Measurements from ENCODE around the gene HPSE2. TPM values are rescaled to one million over a fixed set of nuclear protein-coding genes. Genes with fewer than 3 reads are reported as not detected.

Gene HPSE2
- total RNA-seq, 4 donors from 2014 or later = 32.3 to 70.0 (median 43.6) TPM

- no peak for DNase-seq (ENCODE audit: extremely low spot score)
- 77% methylated on average over 1 of the region's 1 CpG for WGBS
- Histone ChIP-seq H3K4me3 (no peak overlapping the region), H3K27me3 (no peaks in the 10 kb centered on the region), H3K36me3 (no peaks in the 10 kb centered on the region), H3K9me3 (no peaks in the 10 kb centered on the region), H3K4me1 (no peaks in the 10 kb centered on the region), H3K27ac (replicated peaks in 1 of 4) (no peak overlapping the region)
- intact Hi-C loops (cut with DNase I) = no loop called here
- TF ChIP-seq CTCF (IDR thresholded peaks at IDR 0.05) (no peak), EP300 (IDR thresholded peaks at IDR 0.05) (no peak), POLR2AphosphoS5 (IDR thresholded peaks at IDR 0.05) (no peak), POLR2A (IDR thresholded peaks at IDR 0.05; ENCODE audit: low read depth) (no peak)
Observed at GRCh38 chr10:98852686-98853085, 383.0 kb downstream of the HPSE2 start.

GRCh38 chr10:98848361-98848760 is 387.3 kb downstream of the HPSE2 start:
- DNase-seq (ENCODE audit: extremely low spot score) = no peak
- intact Hi-C loops (cut with DNase I) = no loop called here
- TF ChIP-seq POLR2A (IDR thresholded peaks at IDR 0.05; ENCODE audit: low read depth) = no peak
- TF ChIP-seq EP300 (IDR thresholded peaks at IDR 0.05) = no peak
- TF ChIP-seq POLR2AphosphoS5 (IDR thresholded peaks at IDR 0.05) = no peak
- no peaks in the 10 kb centered on the region for H3K36me3 ChIP-seq
- no peaks in the 10 kb centered on the region for H3K27me3 ChIP-seq
- 93% methylated on average over 2 of the region's 2 CpGs for WGBS
- H3K4me3 ChIP-seq = no peak overlapping the region
- no peaks in the 10 kb centered on the region for H3K9me3 ChIP-seq
- no peak overlapping the region for H3K27ac ChIP-seq (replicated peaks in 1 of 4)
- no peaks in the 10 kb centered on the region for H3K4me1 ChIP-seq

- Histone ChIP-seq H3K27me3 (no peaks in the 10 kb centered on the region), H3K4me3 (no peak overlapping the region), H3K36me3 (no peaks in the 10 kb centered on the region), H3K9me3 (no peaks in the 10 kb centered on the region), H3K4me1 (no peaks in the 10 kb centered on the region), H3K27ac (replicated peaks in 1 of 4) (no peak overlapping the region)
- no peak for DNase-seq (ENCODE audit: extremely low spot score)
- intact Hi-C loops (cut with DNase I) = no loop called here
- WGBS = 84% methylated on average over 2 of the region's 2 CpGs
- TF ChIP-seq POLR2AphosphoS5 (IDR thresholded peaks at IDR 0.05) = no peak
- TF ChIP-seq CTCF (IDR thresholded peaks at IDR 0.05) = no peak
- TF ChIP-seq EP300 (IDR thresholded peaks at IDR 0.05) = no peak
- TF ChIP-seq POLR2A (IDR thresholded peaks at IDR 0.05; ENCODE audit: low read depth) = no peak
Observed at GRCh38 chr10:98846787-98847186, 388.9 kb downstream of the HPSE2 start.

- Histone ChIP-seq H3K4me3 (no peak overlapping the region), H3K4me1 (peaks cover 0 to 32% (median 18%) of the 10 kb centered on the region in 4 donors), H3K36me3 (no peaks in the 10 kb centered on the region), H3K27ac (replicated peaks in 1 of 4) (peak overlapping the region in 1 of 4 donors; percentile 46), H3K9me3 (no peaks in the 10 kb centered on the region), H3K27me3 (no peaks in the 10 kb centered on the region)
- WGBS = 78% methylated on average over 1 of the region's 1 CpG
- DNase-seq (ENCODE audit: extremely low spot score) = no peak
- intact Hi-C loops (cut with DNase I) = no loop called here
- no peak for TF ChIP-seq CTCF (IDR thresholded peaks at IDR 0.05)
- TF ChIP-seq POLR2AphosphoS5 (IDR thresholded peaks at IDR 0.05) = no peak
- TF ChIP-seq EP300 (IDR thresholded peaks at IDR 0.05) = no peak
- no peak for TF ChIP-seq POLR2A (IDR thresholded peaks at IDR 0.05; ENCODE audit: low read depth)
Observed at GRCh38 chr10:98833542-98833941, 402.1 kb downstream of the HPSE2 start.

GRCh38 chr10:98832738-98833137 is 402.9 kb downstream of the HPSE2 start:
- WGBS = 45% methylated on average over 2 of the region's 2 CpGs
- no peaks in the 10 kb centered on the region for H3K9me3 ChIP-seq
- H3K4me3 ChIP-seq = no peak overlapping the region
- H3K27me3 ChIP-seq = no peaks in the 10 kb centered on the region
- no peaks in the 10 kb centered on the region for H3K36me3 ChIP-seq
- peak overlapping the region in 3 of 4 donors; percentile 17 to 46 (median 37) for H3K27ac ChIP-seq (replicated peaks in 1 of 4)
- DNase-seq (ENCODE audit: extremely low spot score) = no peak
- H3K4me1 ChIP-seq = peaks cover 0 to 32% (median 18%) of the 10 kb centered on the region in 4 donors
- TF ChIP-seq POLR2A (IDR thresholded peaks at IDR 0.05; ENCODE audit: low read depth) (no peak), CTCF (IDR thresholded peaks at IDR 0.05) (no peak), POLR2AphosphoS5 (IDR thresholded peaks at IDR 0.05) (no peak), EP300 (IDR thresholded peaks at IDR 0.05) (no peak)
- intact Hi-C loops (cut with DNase I) = no loop called here

All from esophagus muscularis mucosa (tissue), 4 donors.